Activated CD4-positive, CD25-positive, alpha-beta regulatory T cell (primary cell): ENCODE results near the gene TMCO4.

Experiments used
- DNase-seq, 4 experiments: peaks; one replicate each; lab custom pipeline; 2025; lab: John Stamatoyannopoulos, UW

Gene TMCO4

GRCh38 chr1:19715334-19716203 is 84.1 kb downstream of the TMCO4 start:
- peak; percentile 57 to 71 (median 66) for DNase-seq

- DNase-seq: no peak
Measured at GRCh38 chr1:19712928-19713327, 86.8 kb downstream of the TMCO4 start.

GRCh38 chr1:19710825-19711611 is 88.7 kb downstream of the TMCO4 start:
- DNase-seq: no peak

GRCh38 chr1:19709260-19709793 is 90.4 kb downstream of the TMCO4 start:
- no peak for DNase-seq

GRCh38 chr1:19708567-19709110 is 91.1 kb downstream of the TMCO4 start:
- DNase-seq: no peak

- DNase-seq: no peak
Measured at GRCh38 chr1:19706136-19706535, 93.6 kb downstream of the TMCO4 start.

GRCh38 chr1:19705464-19705863 is 94.3 kb downstream of the TMCO4 start:
- no peak for DNase-seq

- peak; percentile 14 to 26 (median 18) for DNase-seq
Measured at GRCh38 chr1:19704247-19705113, 95.2 kb downstream of the TMCO4 start.

- DNase-seq: no peak
Measured at GRCh38 chr1:19703280-19703679, 96.4 kb downstream of the TMCO4 start.

GRCh38 chr1:19700079-19700777 is 99.5 kb downstream of the TMCO4 start:
- DNase-seq: no peak

GRCh38 chr1:19698181-19698580 is 101.5 kb downstream of the TMCO4 start:
- no peak for DNase-seq

- no peak for DNase-seq
Measured at GRCh38 chr1:19696820-19697219, 102.9 kb downstream of the TMCO4 start.

- DNase-seq: no peak
Measured at GRCh38 chr1:19695772-19696171, 103.9 kb downstream of the TMCO4 start.

- no peak for DNase-seq
Measured at GRCh38 chr1:19694298-19694697, 105.4 kb downstream of the TMCO4 start.

GRCh38 chr1:19690342-19690741 is 109.4 kb downstream of the TMCO4 start:
- DNase-seq: no peak

GRCh38 chr1:19689856-19690255 is 109.9 kb downstream of the TMCO4 start:
- no peak for DNase-seq

GRCh38 chr1:19689085-19689757 is 110.5 kb downstream of the TMCO4 start:
- DNase-seq: no peak

GRCh38 chr1:19688041-19688842 is 111.5 kb downstream of the TMCO4 start:
- DNase-seq: peak in 1 of 4 experiments; percentile 20

GRCh38 chr1:19687414-19687813 is 112.3 kb downstream of the TMCO4 start:
- DNase-seq: no peak
